Neural crest cell (in vitro differentiated cells): ENCODE data around the gene URI1. TPM values are rescaled to one million over a fixed set of nuclear protein-coding genes. Genes with fewer than 3 reads are reported as not detected.

Source experiments
- DNase-seq: peaks from one replicate; pipeline ENCODE4 v3.0.0; 2021; ENCODE audit warnings: low read depth, mixed read lengths, low spot score
- H3K27ac Mint-ChIP-seq: one replicate; pipeline ENCODE4 v1.8.0; 2021; ENCODE audit warnings: mild to moderate bottlenecking, mixed read lengths; ENCODE audit not compliant: unreplicated experiment
- H3K27me3 Mint-ChIP-seq: 2 replicates; pipeline ENCODE4 v1.8.0; 2021; ENCODE audit warnings: low read depth, mild to moderate bottlenecking, mixed read lengths
- H3K36me3 Mint-ChIP-seq: 2 replicates; pipeline ENCODE4 v1.8.0; 2021; ENCODE audit warnings: low read depth, mild to moderate bottlenecking, mixed read lengths
- H3K4me1 Mint-ChIP-seq: 2 replicates; pipeline ENCODE4 v1.8.0; 2021; ENCODE audit warnings: mixed read lengths
- H3K4me3 Mint-ChIP-seq: one replicate; pipeline ENCODE4 v1.8.0; 2021; ENCODE audit warnings: mild to moderate bottlenecking, mixed read lengths
- H3K9me3 Mint-ChIP-seq: 2 replicates; pipeline ENCODE4 v1.8.0; 2021; ENCODE audit warnings: mixed read lengths
- total RNA-seq: library from RNA; stranded (reverse); gene quantifications from 2 replicates; pipeline ENCODE4 v1.2.1, GENCODE V29; 2021
- TF ChIP-seq, protein P1 (sequence below): fragments of 200-600 bp; sonication (generic); conservative IDR thresholded peaks from 2 replicates; pipeline ENCODE4 v1.5.0; 2021; ENCODE audit warnings: antibody characterized with exemption, mild to moderate bottlenecking

The URI1 gene
- total RNA-seq, 1 donor from 2014 or later: 58.6 TPM

DNA sequence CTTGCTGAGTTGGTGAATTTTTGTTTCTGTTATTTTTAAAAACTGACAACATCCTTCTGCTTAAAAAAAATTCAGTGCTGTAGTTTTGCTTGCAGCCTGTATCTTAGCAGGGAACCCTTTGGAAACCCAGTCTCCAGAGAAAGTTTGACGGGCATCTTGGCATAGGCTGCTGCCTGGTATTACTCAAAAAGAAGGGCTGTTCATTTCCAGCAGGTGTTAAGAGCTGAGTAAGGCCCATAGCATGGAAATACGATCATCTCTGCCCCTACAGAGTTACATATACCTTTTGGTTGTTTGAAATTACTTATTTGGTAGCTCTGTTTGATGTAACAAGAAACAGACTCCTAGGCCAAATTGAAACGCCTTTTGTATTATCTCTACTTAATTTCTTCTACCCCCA lies 41.5 kb downstream of the URI1 start:
- no peak overlapping the region for H3K27ac Mint-ChIP-seq
- no peak for DNase-seq
- no peaks in the 10 kb centered on the region for H3K9me3 Mint-ChIP-seq
- peaks cover 8% of the 10 kb centered on the region for H3K36me3 Mint-ChIP-seq
- no peaks in the 10 kb centered on the region for H3K27me3 Mint-ChIP-seq
- H3K4me1 Mint-ChIP-seq: no peaks in the 10 kb centered on the region
- TF ChIP-seq, protein P1, sequence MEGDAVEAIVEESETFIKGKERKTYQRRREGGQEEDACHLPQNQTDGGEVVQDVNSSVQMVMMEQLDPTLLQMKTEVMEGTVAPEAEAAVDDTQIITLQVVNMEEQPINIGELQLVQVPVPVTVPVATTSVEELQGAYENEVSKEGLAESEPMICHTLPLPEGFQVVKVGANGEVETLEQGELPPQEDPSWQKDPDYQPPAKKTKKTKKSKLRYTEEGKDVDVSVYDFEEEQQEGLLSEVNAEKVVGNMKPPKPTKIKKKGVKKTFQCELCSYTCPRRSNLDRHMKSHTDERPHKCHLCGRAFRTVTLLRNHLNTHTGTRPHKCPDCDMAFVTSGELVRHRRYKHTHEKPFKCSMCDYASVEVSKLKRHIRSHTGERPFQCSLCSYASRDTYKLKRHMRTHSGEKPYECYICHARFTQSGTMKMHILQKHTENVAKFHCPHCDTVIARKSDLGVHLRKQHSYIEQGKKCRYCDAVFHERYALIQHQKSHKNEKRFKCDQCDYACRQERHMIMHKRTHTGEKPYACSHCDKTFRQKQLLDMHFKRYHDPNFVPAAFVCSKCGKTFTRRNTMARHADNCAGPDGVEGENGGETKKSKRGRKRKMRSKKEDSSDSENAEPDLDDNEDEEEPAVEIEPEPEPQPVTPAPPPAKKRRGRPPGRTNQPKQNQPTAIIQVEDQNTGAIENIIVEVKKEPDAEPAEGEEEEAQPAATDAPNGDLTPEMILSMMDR: no peak
- H3K4me3 Mint-ChIP-seq: no peak overlapping the region

DNA sequence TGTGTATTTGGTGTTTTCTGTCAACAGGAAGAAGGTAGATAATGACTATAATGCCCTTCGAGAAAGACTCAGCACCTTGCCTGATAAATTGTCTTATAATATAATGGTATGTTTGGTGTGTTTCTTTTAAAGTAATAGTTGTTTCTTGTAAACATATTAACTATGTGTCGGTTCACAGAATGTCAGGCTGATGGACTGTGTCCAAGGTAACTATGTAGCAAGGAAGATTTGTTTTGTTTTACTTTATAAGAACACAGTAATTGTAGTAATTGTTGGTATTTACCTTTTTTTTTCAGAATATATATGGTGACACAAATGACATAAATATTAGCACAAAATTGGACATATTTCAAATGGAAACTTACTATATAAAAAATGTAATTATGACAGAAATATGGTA lies 43.2 kb downstream of the URI1 start:
- no peak for DNase-seq
- no peaks in the 10 kb centered on the region for H3K27me3 Mint-ChIP-seq
- no peak overlapping the region for H3K27ac Mint-ChIP-seq
- no peak overlapping the region for H3K4me3 Mint-ChIP-seq
- no peaks in the 10 kb centered on the region for H3K4me1 Mint-ChIP-seq
- peaks cover 16% of the 10 kb centered on the region for H3K36me3 Mint-ChIP-seq
- no peaks in the 10 kb centered on the region for H3K9me3 Mint-ChIP-seq
- TF ChIP-seq, protein P1: no peak

DNA sequence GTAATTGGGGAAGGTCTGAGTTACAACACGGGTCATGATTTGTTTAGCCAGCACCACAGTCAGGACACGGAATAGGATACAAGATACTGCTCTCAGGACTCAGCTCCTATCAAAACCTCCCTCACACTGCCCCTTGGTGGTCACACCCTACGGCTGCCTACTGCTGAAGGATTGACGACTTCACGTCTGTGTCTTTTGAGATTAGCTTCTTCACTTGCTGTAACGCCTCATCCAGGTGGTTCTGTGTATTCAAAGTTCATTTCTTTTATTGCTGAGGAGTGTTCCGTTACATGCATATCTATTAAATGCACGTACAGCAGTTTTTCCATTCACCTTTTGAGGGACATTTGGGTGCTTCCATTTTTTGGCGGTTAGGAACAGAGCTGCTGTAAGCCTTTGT lies 46.3 kb downstream of the URI1 start:
- no peak for DNase-seq

DNA sequence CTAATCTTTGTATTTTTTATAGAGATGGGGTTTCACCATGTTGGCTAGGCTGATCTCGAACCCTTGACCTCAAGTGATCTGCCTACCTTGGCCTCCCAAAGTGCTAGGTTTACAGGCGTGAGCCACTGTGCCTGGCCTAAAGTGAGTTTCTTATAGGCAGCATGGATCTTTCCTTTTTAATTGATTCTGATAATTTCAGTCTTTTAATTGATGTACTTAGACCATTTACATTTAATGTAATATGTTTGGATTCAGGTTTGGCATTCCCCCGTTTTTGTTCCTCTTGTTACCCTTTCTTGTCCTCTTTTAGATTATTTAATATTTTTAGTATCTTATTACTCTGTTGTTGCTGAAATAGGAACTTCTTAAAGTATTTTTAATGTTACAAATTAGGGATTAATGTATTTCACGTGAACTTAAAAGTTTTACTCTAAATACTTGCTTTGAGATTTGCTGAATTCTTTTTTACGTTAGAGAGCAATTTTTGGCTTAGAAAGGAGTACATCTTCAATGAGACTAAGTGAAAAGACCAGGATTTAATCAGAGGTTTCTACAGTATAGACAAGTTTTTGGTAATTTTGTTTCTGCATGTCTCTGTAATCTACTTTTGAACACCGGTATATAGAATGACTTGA lies 50.3 kb downstream of the URI1 start:
- H3K9me3 Mint-ChIP-seq: peaks cover 14% of the 10 kb centered on the region
- H3K4me3 Mint-ChIP-seq: no peak overlapping the region
- H3K27me3 Mint-ChIP-seq: no peaks in the 10 kb centered on the region
- no peak overlapping the region for H3K27ac Mint-ChIP-seq
- TF ChIP-seq, protein P1: no peak
- DNase-seq: no peak
- H3K36me3 Mint-ChIP-seq: peaks cover 64% of the 10 kb centered on the region
- H3K4me1 Mint-ChIP-seq: no peaks in the 10 kb centered on the region

More for the DNA sequence above, 46.3 kb downstream of the URI1 start:
- Mint-ChIP-seq H3K27ac (no peak overlapping the region), H3K9me3 (peaks cover 7% of the 10 kb centered on the region), H3K4me1 (no peaks in the 10 kb centered on the region), H3K4me3 (no peak overlapping the region), H3K27me3 (no peaks in the 10 kb centered on the region), H3K36me3 (peaks cover 40% of the 10 kb centered on the region)
- TF ChIP-seq, protein P1: no peak

DNA sequence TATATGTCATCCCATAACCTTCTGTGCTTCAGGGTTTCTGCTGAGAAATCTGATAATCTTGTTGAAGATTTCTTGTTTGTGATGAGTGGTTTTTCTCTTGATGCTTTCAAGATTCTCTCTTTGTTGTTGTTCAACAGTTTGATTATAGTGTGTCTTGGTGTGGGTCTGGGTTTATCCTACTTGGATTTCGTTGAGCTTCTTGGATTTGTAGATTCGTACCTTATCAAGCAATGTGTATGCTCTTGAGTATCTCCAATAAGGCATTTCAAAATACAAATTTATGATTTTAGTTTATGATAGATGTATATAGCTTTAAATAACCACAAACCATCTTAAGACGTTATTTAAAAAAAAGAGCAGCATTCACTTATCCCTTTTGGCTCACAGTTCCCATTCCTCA lies 57.5 kb downstream of the URI1 start:
- Mint-ChIP-seq H3K36me3 (peaks cover 56% of the 10 kb centered on the region), H3K4me1 (peaks cover 27% of the 10 kb centered on the region), H3K27me3 (no peaks in the 10 kb centered on the region), H3K27ac (no peak overlapping the region), H3K4me3 (no peak overlapping the region), H3K9me3 (peaks cover 29% of the 10 kb centered on the region)
- no peak for DNase-seq
- TF ChIP-seq, protein P1: no peak
